Placental epithelial cell (primary cell): ENCODE measurements around the gene CCDC126. TPM values are rescaled to one million over a fixed set of nuclear protein-coding genes. Genes with fewer than 3 reads are reported as not detected.

Experiments used
- small RNA-seq: library from RNA; depleted of rRNA; stranded (forward); fragments of <200 nt; gene quantifications from one replicate; pipeline ENCODE3, GENCODE V24; 2012
- total RNA-seq: library from RNA; depleted of rRNA; stranded (reverse); fragments of >200 nt; gene quantifications from 2 replicates; pipeline ENCODE4 v1.2.3, GENCODE V29; 2012

CCDC126 gene, protein sequence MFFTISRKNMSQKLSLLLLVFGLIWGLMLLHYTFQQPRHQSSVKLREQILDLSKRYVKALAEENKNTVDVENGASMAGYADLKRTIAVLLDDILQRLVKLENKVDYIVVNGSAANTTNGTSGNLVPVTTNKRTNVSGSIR
- total RNA-seq, result 13.3 and 15.0 TPM in 2 replicates

DNA sequence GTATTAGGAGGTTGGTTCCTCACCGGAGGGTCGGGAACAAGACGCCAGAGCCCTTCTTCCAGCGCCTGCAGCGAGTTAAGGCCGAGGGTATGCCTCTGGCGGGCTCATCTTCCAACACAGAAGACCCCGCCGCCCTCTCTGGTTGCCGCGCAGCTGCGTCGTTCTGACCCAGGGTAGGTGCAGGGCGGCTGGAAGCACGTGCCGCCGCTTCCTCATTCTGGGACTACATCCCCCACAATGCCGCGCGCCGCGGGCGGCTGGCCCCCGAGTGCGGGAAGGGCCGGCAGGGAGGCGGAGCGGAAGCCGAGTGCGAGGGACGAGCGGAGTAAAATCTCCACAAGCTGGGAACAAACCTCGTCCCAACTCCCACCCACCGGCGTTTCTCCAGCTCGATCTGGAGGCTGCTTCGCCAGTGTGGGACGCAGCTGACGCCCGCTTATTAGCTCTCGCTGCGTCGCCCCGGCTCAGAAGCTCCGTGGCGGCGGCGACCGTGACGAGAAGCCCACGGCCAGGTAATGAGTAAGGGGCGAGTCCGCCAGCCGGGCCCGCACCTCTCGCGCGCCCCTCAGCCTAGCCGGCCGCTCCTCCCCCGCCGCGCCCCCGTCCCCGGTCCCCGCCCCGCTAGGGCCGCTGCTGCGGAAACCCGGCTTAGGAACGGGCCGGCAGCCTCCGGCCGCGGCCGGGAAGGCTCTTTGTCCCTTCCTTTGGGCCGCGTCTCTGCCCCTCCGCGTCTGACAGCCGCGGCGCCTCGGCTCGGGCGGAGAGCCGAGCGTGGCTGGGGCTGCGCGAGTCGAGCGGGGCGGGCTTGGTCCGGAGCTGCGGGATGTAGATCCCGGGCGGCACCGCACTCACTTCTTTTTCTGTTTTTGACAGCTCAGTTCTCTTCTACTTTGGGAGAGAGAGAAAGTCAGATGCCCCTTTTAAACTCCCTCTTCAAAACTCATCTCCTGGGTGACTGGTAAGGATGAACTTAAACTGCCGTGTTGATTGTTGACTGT is at the start of gene CCDC126:
TSS of gene CCDC126 (plus strand) at position 289 of the 998 bp plus-strand sequence. CDS start 13,934 bp downstream, outside the sequence.

DNA sequence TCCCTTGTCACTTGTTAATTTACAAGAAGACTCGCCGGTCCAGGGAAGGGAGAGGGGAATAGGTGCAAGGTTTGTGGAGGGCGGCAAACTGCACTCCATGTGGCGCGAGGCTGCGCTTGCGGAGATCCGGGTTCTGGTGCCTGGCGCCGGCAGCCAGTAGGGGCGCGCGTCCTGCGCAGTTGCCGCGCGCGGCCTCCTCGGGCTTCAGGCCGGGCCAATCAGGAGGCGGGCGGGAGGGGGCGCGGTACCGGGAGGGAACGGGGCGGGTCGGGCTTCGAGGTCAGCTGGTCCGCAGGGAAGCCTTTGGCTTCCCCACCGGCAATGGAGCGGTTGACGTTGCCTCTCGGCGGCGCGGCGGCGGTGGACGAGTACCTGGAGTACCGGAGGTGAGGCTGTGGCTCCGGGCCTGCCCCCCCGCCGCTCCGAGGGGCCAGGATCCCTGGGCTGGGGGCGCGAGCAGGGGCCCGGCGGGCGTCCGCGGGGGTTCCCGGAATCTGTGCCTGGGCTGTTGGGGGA is 82.8 kb downstream of the CCDC126 start, which contains the start of gene FAM221A:
TSS of gene FAM221A (plus strand) at position 302 of the 516 bp plus-strand sequence. CDS start at position 322, 20 bp downstream.

Small RNA genes within 50 kb of the gene (small RNA-seq; reads per million reads assigned to genes)
- not detected for gene AC006026.2

Other genes starting within 250 kb of the CCDC126 start
- 72.6 and 93.9 TPM in 2 replicates for gene IGF2BP3, start 126.9 kb upstream of the CCDC126 start, total RNA-seq
- 23.6 and 48.6 TPM in 2 replicates for gene TRA2A, start 65.4 kb upstream of the CCDC126 start, total RNA-seq
- 2.3 and 3.9 TPM in 2 replicates for gene FAM221A, start 82.8 kb downstream of the CCDC126 start, total RNA-seq
- gene STK31, start 112.8 kb downstream of the CCDC126 start, total RNA-seq, result 0.11 and 0.39 TPM in 2 replicates